Pancreas (tissue), 10 donors: ENCODE results near the gene NR3C2. TPM values are rescaled to one million over a fixed set of nuclear protein-coding genes. Genes with fewer than 3 reads are reported as not detected.

Experiments used
- ATAC-seq, 4 donors: fragments of 200-7000 bp; cut with Tn5 transposase; one replicate each; pipeline versions ENCODE4 v1.8.0 to v1.9.1; 2020; ENCODE audit warnings: mild to moderate bottlenecking in 4 of 4, moderate library complexity in 4 of 4
- DNase-seq, 6 donors: peaks; one replicate each; pipeline ENCODE4 v3.0.0-alpha.2; 2020
- FAIRE-seq: peaks from 2 replicates; lab custom pipeline; 2012; peaks lifted over from hg19 to GRCh38; lab: Jason Lieb, UNC
- H3K27ac ChIP-seq, 4 donors: fragments of 200-600 bp; sonication (generic); 1 replicate in 3 of 4; 2 replicates in 1 of 4; pipeline versions ENCODE4 v1.5.0 to v1.8.0; 2020
- H3K27me3 ChIP-seq, 4 donors: fragments of 200-600 bp; one replicate each; pipeline ENCODE4 v1.8.0; 2021
- H3K36me3 ChIP-seq, 3 donors: fragments of 200-600 bp; sonication (generic) in 1 of 3; one replicate each; pipeline versions ENCODE4 v1.5.0 to v1.8.0; 2020 to 2021
- H3K4me1 ChIP-seq, 3 donors: fragments of 200-600 bp; one replicate each; pipeline ENCODE4 v1.8.0; 2021
- H3K4me3 ChIP-seq, 4 donors: fragments of 200-600 bp; sonication (generic) in 2 of 4; one replicate each; pipeline versions ENCODE4 v1.5.0 to v1.8.0; 2020 to 2021
- H3K9me3 ChIP-seq, 4 donors: fragments of 200-600 bp; one replicate each; pipeline ENCODE4 v1.8.0; 2021
- CTCF ChIP-seq, 4 donors: fragments of 200-600 bp; sonication (generic) in 3 of 4; IDR thresholded peaks; one replicate each; pipeline versions ENCODE4 v1.5.0 to v1.8.0; 2021; ENCODE audit warnings: antibody characterized with exemption in 4 of 4
- WGBS, 2 donors: extraction: QIAGEN DNeasy Blood & Tissue Kit; methylation state at CpG; one replicate each; pipeline ENCODE4 v1.1.7; 2013; 5-methylcytosine and 5-hydroxymethylcytosine counted together
- intact Hi-C, 3 donors: fragments of 100-400 bp; cut with DNase I; formaldehyde crosslinking; loops; one replicate each; pipeline versions ENCODE4 v1.11.1 to v1.14.2; 2022
- polyA plus RNA-seq, 2 donors: library from polyadenylated mRNA; stranded (reverse); fragments of 200-250 nt; gene quantifications; one replicate each; pipeline ENCODE4 v1.2.3, GENCODE V29; 2013
- total RNA-seq, 6 donors: library from RNA; stranded (reverse); fragmentation: NEBNext Ultra II Directional in 4 of 6; extraction: Animal tissue kit (Norgen Biotek cat#: 25700) in 4 of 6; gene quantifications; one replicate each; pipeline versions ENCODE4 v1.2.1 to v1.2.4, GENCODE V29; 2021 to 2023
- donor health status: healthy with polysubstance abuse.
- donor health status: DM: no; HTN: no; CAD: no; lungs with moderate emphysema.
- donor health status: DM: no; HTN: no; CAD: no.
- donor health status: control.
- donor health status: control.
- donor health status: Bipolar disorder and iron deficiency.
- donor health status: DM: yes; HTN: yes; CAD: no.
- donor health status: DM: no; HTN: no; CAD: no.
- donor health status: DM: no; HTN: no; CAD: no.
- donor health status: DM: yes; HTN: yes; CAD: no.

NR3C2 gene
- total and polyA plus RNA-seq, 8 donors, result 2.5 to 15.7 (median 12.5) TPM

- Histone ChIP-seq H3K4me1 (peaks cover 0 to 34% (median 28%) of the 10 kb centered on the region in 3 donors), H3K9me3 (no peaks in the 10 kb centered on the region), H3K36me3 (no peaks in the 10 kb centered on the region), H3K27me3 (no peaks in the 10 kb centered on the region), H3K4me3 (no peak overlapping the region), H3K27ac (no peak overlapping the region)
- no peak for DNase-seq
- 93 to 97% methylated on average over 4 of the region's 4 CpGs for WGBS, 2 donors
- intact Hi-C loops, result no loop called here
- ATAC-seq, result no peak
- no peak for FAIRE-seq
- TF ChIP-seq CTCF (IDR thresholded peaks at IDR 0.05), result no peak
These were observed 213.2 kb downstream of the NR3C2 start for GRCh38 chr4:148229028-148229427.

- no peaks in the 10 kb centered on the region for H3K36me3 ChIP-seq
- peaks cover 6 to 44% (median 36%) of the 10 kb centered on the region in 3 donors for H3K4me1 ChIP-seq
- no peak for TF ChIP-seq CTCF (IDR thresholded peaks at IDR 0.05)
- ATAC-seq, result peak; percentile 41 to 80 (median 53)
- no peaks in the 10 kb centered on the region for H3K9me3 ChIP-seq
- no peak for DNase-seq
- peak overlapping the region in 2 of 4 donors; percentile 59 to 77 for H3K27ac ChIP-seq
- FAIRE-seq, result no peak
- WGBS, 2 donors, result 37 to 39% methylated on average over 5 of the region's 5 CpGs
- intact Hi-C loops, result no loop called here
- no peak overlapping the region for H3K4me3 ChIP-seq
- H3K27me3 ChIP-seq, result no peaks in the 10 kb centered on the region
These were observed 215.1 kb downstream of the NR3C2 start for GRCh38 chr4:148227147-148227546.

GRCh38 chr4:148226341-148226740 lies 215.9 kb downstream of the NR3C2 start:
- Histone ChIP-seq H3K4me1 (peaks cover 7 to 44% (median 36%) of the 10 kb centered on the region in 3 donors), H3K4me3 (no peak overlapping the region)
- no peak for TF ChIP-seq CTCF (IDR thresholded peaks at IDR 0.05)

GRCh38 chr4:148225639-148226038 lies 216.6 kb downstream of the NR3C2 start:
- DNase-seq (no peak), ATAC-seq (peak in 1 of 4 donors; percentile 53), FAIRE-seq (peak; percentile 90)
- Histone ChIP-seq H3K27me3 (no peaks in the 10 kb centered on the region), H3K36me3 (no peaks in the 10 kb centered on the region), H3K4me3 (no peak overlapping the region), H3K9me3 (no peaks in the 10 kb centered on the region), H3K4me1 (peaks cover 7 to 44% (median 36%) of the 10 kb centered on the region in 3 donors), H3K27ac (peak overlapping the region in 2 of 4 donors; percentile 59 to 77)
- intact Hi-C loops, result no loop called here
- WGBS, 2 donors, result 20 to 28% methylated on average over 1 of the region's 1 CpG
- TF ChIP-seq CTCF (IDR thresholded peaks at IDR 0.05), result no peak

More at GRCh38 chr4:148226341-148226740, 215.9 kb downstream of the NR3C2 start:
- 98% methylated on average over 1 of the region's 1 CpG for WGBS, 2 donors
- Histone ChIP-seq H3K27ac (peak overlapping the region in 2 of 4 donors; percentile 59 to 77), H3K9me3 (no peaks in the 10 kb centered on the region), H3K36me3 (no peaks in the 10 kb centered on the region), H3K27me3 (no peaks in the 10 kb centered on the region)
- ATAC-seq (no peak), DNase-seq (no peak), FAIRE-seq (no peak)
- intact Hi-C loops, result no loop called here

GRCh38 chr4:148224476-148224875 lies 217.7 kb downstream of the NR3C2 start:
- H3K9me3 ChIP-seq, result no peaks in the 10 kb centered on the region
- ATAC-seq (no peak), DNase-seq (no peak), FAIRE-seq (no peak)
- peaks cover 7 to 44% (median 33%) of the 10 kb centered on the region in 3 donors for H3K4me1 ChIP-seq
- intact Hi-C loops, result no loop called here
- peak overlapping the region in 1 of 4 donors; percentile 13 for H3K4me3 ChIP-seq
- H3K36me3 ChIP-seq, result no peaks in the 10 kb centered on the region
- peak overlapping the region in 3 of 4 donors; percentile 6 to 77 (median 59) for H3K27ac ChIP-seq
- 24 to 29% methylated on average over 3 of the region's 3 CpGs for WGBS, 2 donors
- H3K27me3 ChIP-seq, result no peaks in the 10 kb centered on the region
- TF ChIP-seq CTCF (IDR thresholded peaks at IDR 0.05), result no peak
